Neural crest cell (in vitro differentiated cells): ENCODE data around the gene GYS2. TPM values are rescaled to one million over a fixed set of nuclear protein-coding genes. Genes with fewer than 3 reads are reported as not detected.

Experiments used
- DNase-seq: peaks from one replicate; pipeline ENCODE4 v3.0.0; 2021; ENCODE audit warnings: low read depth, mixed read lengths, low spot score
- H3K27ac Mint-ChIP-seq: one replicate; pipeline ENCODE4 v1.8.0; 2021; ENCODE audit warnings: mild to moderate bottlenecking, mixed read lengths; ENCODE audit not compliant: unreplicated experiment
- H3K27me3 Mint-ChIP-seq: 2 replicates; pipeline ENCODE4 v1.8.0; 2021; ENCODE audit warnings: low read depth, mild to moderate bottlenecking, mixed read lengths
- H3K36me3 Mint-ChIP-seq: 2 replicates; pipeline ENCODE4 v1.8.0; 2021; ENCODE audit warnings: low read depth, mild to moderate bottlenecking, mixed read lengths
- H3K4me1 Mint-ChIP-seq: 2 replicates; pipeline ENCODE4 v1.8.0; 2021; ENCODE audit warnings: mixed read lengths
- H3K4me3 Mint-ChIP-seq: one replicate; pipeline ENCODE4 v1.8.0; 2021; ENCODE audit warnings: mild to moderate bottlenecking, mixed read lengths
- H3K9me3 Mint-ChIP-seq: 2 replicates; pipeline ENCODE4 v1.8.0; 2021; ENCODE audit warnings: mixed read lengths
- CTCF ChIP-seq: fragments of 200-600 bp; sonication (generic); conservative IDR thresholded peaks from 2 replicates; pipeline ENCODE4 v1.5.0; 2021; ENCODE audit warnings: antibody characterized with exemption, mild to moderate bottlenecking
- total RNA-seq: library from RNA; stranded (reverse); gene quantifications from 2 replicates; pipeline ENCODE4 v1.2.1, GENCODE V29; 2021

GYS2 gene
- total RNA-seq, 1 donor from 2014 or later, result not detected

GRCh38 chr12:21614506-21614905 is 9.9 kb upstream of the GYS2 start:
- TF ChIP-seq CTCF, result no peak
- Mint-ChIP-seq H3K4me1 (no peaks in the 10 kb centered on the region), H3K27me3 (no peaks in the 10 kb centered on the region), H3K27ac (no peak overlapping the region), H3K9me3 (no peaks in the 10 kb centered on the region), H3K4me3 (no peak overlapping the region), H3K36me3 (no peaks in the 10 kb centered on the region)
- no peak for DNase-seq

- Mint-ChIP-seq H3K27ac (no peak overlapping the region), H3K4me1 (no peaks in the 10 kb centered on the region), H3K36me3 (no peaks in the 10 kb centered on the region), H3K4me3 (no peak overlapping the region), H3K9me3 (no peaks in the 10 kb centered on the region), H3K27me3 (no peaks in the 10 kb centered on the region)
- DNase-seq, result no peak
- TF ChIP-seq CTCF, result peak; percentile 46
Measured at GRCh38 chr12:21613931-21614330, 9.3 kb upstream of the GYS2 start.

- no peaks in the 10 kb centered on the region for H3K4me1 Mint-ChIP-seq
- DNase-seq, result no peak
- H3K27me3 Mint-ChIP-seq, result no peaks in the 10 kb centered on the region
- no peak overlapping the region for H3K4me3 Mint-ChIP-seq
- H3K36me3 Mint-ChIP-seq, result no peaks in the 10 kb centered on the region
- H3K27ac Mint-ChIP-seq, result no peak overlapping the region
- H3K9me3 Mint-ChIP-seq, result no peaks in the 10 kb centered on the region
- no peak for TF ChIP-seq CTCF
Measured at GRCh38 chr12:21608196-21608595, 3.5 kb upstream of the GYS2 start.

GRCh38 chr12:21607701-21608100 is 3.1 kb upstream of the GYS2 start:
- no peak for DNase-seq
- H3K4me1 Mint-ChIP-seq, result no peaks in the 10 kb centered on the region
- H3K9me3 Mint-ChIP-seq, result no peaks in the 10 kb centered on the region
- H3K27me3 Mint-ChIP-seq, result no peaks in the 10 kb centered on the region
- no peak overlapping the region for H3K27ac Mint-ChIP-seq
- no peaks in the 10 kb centered on the region for H3K36me3 Mint-ChIP-seq
- no peak overlapping the region for H3K4me3 Mint-ChIP-seq
- TF ChIP-seq CTCF, result no peak

GRCh38 chr12:21606175-21606574 is 1.5 kb upstream of the GYS2 start:
- no peak for DNase-seq
- no peak overlapping the region for H3K4me3 Mint-ChIP-seq
- H3K36me3 Mint-ChIP-seq, result no peaks in the 10 kb centered on the region
- no peaks in the 10 kb centered on the region for H3K9me3 Mint-ChIP-seq
- no peaks in the 10 kb centered on the region for H3K4me1 Mint-ChIP-seq
- no peak overlapping the region for H3K27ac Mint-ChIP-seq
- no peak for TF ChIP-seq CTCF
- H3K27me3 Mint-ChIP-seq, result peaks cover 3% of the 10 kb centered on the region

GRCh38 chr12:21602774-21603173 is 1.9 kb downstream of the GYS2 start:
- no peak for DNase-seq
- no peak overlapping the region for H3K4me3 Mint-ChIP-seq
- no peak for TF ChIP-seq CTCF
- H3K27ac Mint-ChIP-seq, result no peak overlapping the region
- peaks cover 4% of the 10 kb centered on the region for H3K27me3 Mint-ChIP-seq
- H3K4me1 Mint-ChIP-seq, result no peaks in the 10 kb centered on the region
- H3K36me3 Mint-ChIP-seq, result no peaks in the 10 kb centered on the region
- no peaks in the 10 kb centered on the region for H3K9me3 Mint-ChIP-seq
